ENCODE data around the gene LDLRAD3.

LDLRAD3 gene

GRCh38 chr11:36105743-36106581, 162.1 kb downstream of the LDLRAD3 start:
- no peak for DNase-seq (ENCODE audit: low read depth)

- no peak for DNase-seq (ENCODE audit: low read depth)
Observed at GRCh38 chr11:36107547-36107946, 163.7 kb downstream of the LDLRAD3 start.

- DNase-seq (ENCODE audit: low read depth): no peak
Observed at GRCh38 chr11:36108881-36109589, 165.2 kb downstream of the LDLRAD3 start.

GRCh38 chr11:36109590-36109849, 165.7 kb downstream of the LDLRAD3 start:
- DNase-seq (ENCODE audit: low read depth): no peak

GRCh38 chr11:36109850-36110606, 166.2 kb downstream of the LDLRAD3 start:
- no peak for DNase-seq (ENCODE audit: low read depth)

GRCh38 chr11:36110668-36111410, 167.0 kb downstream of the LDLRAD3 start:
- DNase-seq (ENCODE audit: low read depth): no peak

- no peak for DNase-seq (ENCODE audit: low read depth)
Observed at GRCh38 chr11:36114095-36114494, 170.2 kb downstream of the LDLRAD3 start.

- DNase-seq (ENCODE audit: low read depth): no peak
Observed at GRCh38 chr11:36115378-36115801, 171.5 kb downstream of the LDLRAD3 start.

- no peak for DNase-seq (ENCODE audit: low read depth)
Observed at GRCh38 chr11:36116161-36116560, 172.3 kb downstream of the LDLRAD3 start.

GRCh38 chr11:36118084-36118483, 174.2 kb downstream of the LDLRAD3 start:
- DNase-seq (ENCODE audit: low read depth): no peak

GRCh38 chr11:36119300-36119699, 175.4 kb downstream of the LDLRAD3 start:
- DNase-seq (ENCODE audit: low read depth): no peak

GRCh38 chr11:36121054-36121453, 177.2 kb downstream of the LDLRAD3 start:
- no peak for DNase-seq (ENCODE audit: low read depth)

GRCh38 chr11:36122671-36123070, 178.8 kb downstream of the LDLRAD3 start:
- no peak for DNase-seq (ENCODE audit: low read depth)

GRCh38 chr11:36123336-36124101, 179.7 kb downstream of the LDLRAD3 start:
- no peak for DNase-seq (ENCODE audit: low read depth)

GRCh38 chr11:36126678-36127077, 182.8 kb downstream of the LDLRAD3 start:
- DNase-seq (ENCODE audit: low read depth): no peak

GRCh38 chr11:36127550-36127949, 183.7 kb downstream of the LDLRAD3 start:
- no peak for DNase-seq (ENCODE audit: low read depth)

GRCh38 chr11:36129955-36130354, 186.1 kb downstream of the LDLRAD3 start:
- DNase-seq (ENCODE audit: low read depth): no peak

- DNase-seq (ENCODE audit: low read depth): no peak
Observed at GRCh38 chr11:36130401-36130800, 186.5 kb downstream of the LDLRAD3 start.

GRCh38 chr11:36131721-36132397, 188.0 kb downstream of the LDLRAD3 start:
- DNase-seq (ENCODE audit: low read depth): no peak

GRCh38 chr11:36132940-36133339, 189.1 kb downstream of the LDLRAD3 start:
- DNase-seq (ENCODE audit: low read depth): no peak

- DNase-seq (ENCODE audit: low read depth): no peak
Observed at GRCh38 chr11:36135076-36135475, 191.2 kb downstream of the LDLRAD3 start.

Data from activated T-cell treated with anti-CD3 and anti-CD28 coated beads for 1 hour (primary cell).